HepG2 (cell line): ENCODE measurements around the gene SLC1A2. TPM values are rescaled to one million over a fixed set of nuclear protein-coding genes. Genes with fewer than 3 reads are reported as not detected.
A peak's percentile ranks its signal among the peaks of the same experiment; 100 is the strongest.

Source experiments
- ATAC-seq: fragments of 200-7000 bp; cut with Tn5 transposase; 3 replicates; pipeline ENCODE4 v1.9.1; 2020; ENCODE audit warnings: mild to moderate bottlenecking, moderate library complexity
- BruUV-seq: library from RNA; stranded (reverse); fragments of 400-500 nt; replicated peaks from 2 replicates; lab custom pipeline; 2021; lab: Mats Ljungman, UMichigan
- CTCF ChIA-PET: fragments of 300-600 bp; formaldehyde crosslinking; extraction: SDS; loops from one replicate; lab custom pipeline; 2021; ENCODE audit warnings: low total read pairs, inconsistent platforms, low intra/inter-chr PET ratio; lab: Yijun Ruan, JAX
- POLR2A ChIA-PET: fragments of 350-600 bp; sonication (Branson Sonifier 250); formaldehyde crosslinking; loops from one replicate; lab custom pipeline; 2020; ENCODE audit warnings: antibody characterized with exemption, inconsistent platforms; lab: Yijun Ruan, JAX
- DNase-seq: peaks from one replicate; pipeline ENCODE4 v3.0.0-alpha.2; 2015; ENCODE audit warnings: low spot score
- FAIRE-seq: peaks from 3 replicates; lab custom pipeline; 2011; peaks lifted over from hg19 to GRCh38; lab: Jason Lieb, UNC
- H2AFZ ChIP-seq: one replicate; pipeline ENCODE4 v1.6.1; 2011; ENCODE audit warnings: low read length, inconsistent platforms
- H3K27ac ChIP-seq: fragments of 300-600 bp; 3 replicates; pipeline ENCODE4 v1.8.0; 2011; ENCODE audit warnings: mixed run types, mild to moderate bottlenecking, mixed read lengths, low read length, inconsistent platforms; ENCODE audit not compliant: insufficient read depth; ENCODE audit errors: extremely low read length
- H3K27me3 ChIP-seq, 2 experiments: fragments of 200-600 bp in 1 of 2; 2 replicates in 1 of 2; 3 replicates in 1 of 2; pipeline versions ENCODE4 v1.6.0 to v1.8.0; 2011; ENCODE audit warnings: low read length in 2 of 2, mild to moderate bottlenecking in 2 of 2, moderate library complexity in 2 of 2, inconsistent platforms in 1 of 2; ENCODE audit not compliant: insufficient read depth in 2 of 2, control insufficient read depth in 1 of 2
- H3K36me3 ChIP-seq, 2 experiments: fragments of 200-600 bp in 1 of 2; replicated peaks in 1 of 2; 2 replicates in 1 of 2; 3 replicates in 1 of 2; pipeline versions ENCODE4 v1.5.1 to v1.8.0; 2011; ENCODE audit warnings: low read length in 2 of 2, inconsistent platforms in 1 of 2; ENCODE audit not compliant: insufficient read depth in 2 of 2, control insufficient read depth in 1 of 2
- H3K4me1 ChIP-seq: 2 replicates; pipeline ENCODE4 v1.5.1; 2012; ENCODE audit warnings: low read length, inconsistent platforms; ENCODE audit not compliant: insufficient read depth
- H3K4me2 ChIP-seq: 2 replicates; pipeline ENCODE4 v1.6.0; 2011; ENCODE audit warnings: low read depth, low read length, inconsistent platforms
- H3K4me3 ChIP-seq, 3 experiments: fragments of 200-600 bp in 1 of 3; sonication (generic), shearing (Covaris generic) in 1 of 3; replicated peaks in 1 of 3; 2 replicates each; pipeline ENCODE4 v1.5.1; 2011 to 2016; ENCODE audit warnings: low read length in 3 of 3, inconsistent platforms in 2 of 3, low read depth in 2 of 3, mild to moderate bottlenecking in 2 of 3, control low read depth in 1 of 3, mixed read lengths in 1 of 3; ENCODE audit not compliant: insufficient read depth in 1 of 3
- H3K79me2 ChIP-seq: one replicate; pipeline ENCODE4 v1.6.1; 2011; ENCODE audit warnings: low read length, inconsistent platforms; ENCODE audit not compliant: insufficient read depth
- H3K9ac ChIP-seq: 2 replicates; pipeline ENCODE4 v1.6.0; 2011; ENCODE audit warnings: mild to moderate bottlenecking, low read depth, low read length, inconsistent platforms; ENCODE audit not compliant: insufficient read depth
- H3K9me3 ChIP-seq: 2 replicates; pipeline ENCODE4 v1.5.1; 2012; ENCODE audit warnings: mild to moderate bottlenecking, low read length
- H4K20me1 ChIP-seq: 2 replicates; pipeline ENCODE4 v1.6.0; 2011; ENCODE audit warnings: inconsistent platforms, mild to moderate bottlenecking, low read length, moderate library complexity; ENCODE audit not compliant: insufficient read depth
- HDAC1 ChIP-seq: sonication (generic); formaldehyde crosslinking; IDR thresholded peaks from 2 replicates; pipeline ENCODE4 v1.5.1; 2020; ENCODE audit warnings: mild to moderate bottlenecking, missing genetic modification reagents
- MAFF ChIP-seq: IDR thresholded peaks from 2 replicates; pipeline ENCODE4 v1.6.1; 2011; ENCODE audit warnings: low read depth, low read length, improper control_type of control experiment
- POGZ ChIP-seq: sonication (generic); formaldehyde crosslinking; IDR thresholded peaks from 2 replicates; pipeline ENCODE4 v1.4.0; 2020; ENCODE audit warnings: mild to moderate bottlenecking, missing genetic modification reagents
- TEAD3 ChIP-seq: optimal IDR thresholded peaks from 2 replicates; pipeline ENCODE3; 2016; ENCODE audit warnings: borderline replicate concordance
- ZFAT ChIP-seq: sonication (generic); formaldehyde crosslinking; conservative IDR thresholded peaks from 2 replicates; pipeline ENCODE4 v1.8.1; 2023; ENCODE audit warnings: missing genetic modification reagents, inconsistent platforms
- ZMAT5 ChIP-seq: sonication (generic); formaldehyde crosslinking; IDR thresholded peaks from 2 replicates; pipeline ENCODE4 v1.5.0; 2020; ENCODE audit warnings: mild to moderate bottlenecking, low read depth, missing genetic modification reagents, borderline replicate concordance
- ZNF510 ChIP-seq: sonication (generic); formaldehyde crosslinking; IDR thresholded peaks from 2 replicates; pipeline ENCODE4 v1.4.0; 2020; ENCODE audit warnings: low read depth, mild to moderate bottlenecking, missing genetic modification reagents
- ZNF780A ChIP-seq: sonication (generic); formaldehyde crosslinking; IDR thresholded peaks from 2 replicates; pipeline ENCODE4 v1.8.0; 2022; ENCODE audit warnings: mild to moderate bottlenecking, missing genetic modification reagents, moderate library complexity
- WGBS: methylation state at CpG from one replicate; pipeline ENCODE4 v1.1.6; 2017; ENCODE audit warnings: low lambda C conversion rate; 5-methylcytosine and 5-hydroxymethylcytosine counted together
- in situ Hi-C: cut with HindIII; loops from 2 replicates; pipeline ENCODE4 v1.10.0; 2017; ENCODE audit warnings: low pct_unique_long_range_greater_than_20kb; ENCODE audit not compliant: extremely low pct_ligation_motif_present
- intact Hi-C: fragments of 100-400 bp; cut with micrococcal nuclease; formaldehyde crosslinking; loops from one replicate; pipeline ENCODE4 v1.10.0; 2022; ENCODE audit not compliant: unreplicated experiment
- polyA plus RNA-seq, 8 experiments: library from polyadenylated mRNA; depleted of rRNA in 3 of 8; stranded (reverse) in 7 of 8; unstranded in 1 of 8; fragments of >200 nt; fragmentation: Illumina TruSeq in 4 of 8; extraction: Trizol in 4 of 8; gene quantifications; 2 replicates each; pipeline versions ENCODE4 v1.2.1 to v1.2.3, GENCODE V29; 2011 to 2016; ENCODE audit warnings: low read depth in 4 of 8, missing spikeins in 1 of 8, mixed read lengths in 1 of 8; ENCODE audit not compliant: insufficient read depth in 1 of 8
- total RNA-seq, 5 experiments: library from RNA; depleted of rRNA; stranded (reverse); fragments of >200 nt; fragmentation: Illumina TruSeq; extraction: Trizol; gene quantifications; 2 replicates each; pipeline ENCODE4 v1.2.3, GENCODE V29; 2016; ENCODE audit warnings: low read depth in 1 of 5
- TF ChIP-seq, protein P1 (sequence below): sonication (generic); formaldehyde crosslinking; IDR thresholded peaks from 2 replicates; pipeline ENCODE4 v1.8.1; 2022; ENCODE audit warnings: mild to moderate bottlenecking, missing genetic modification reagents

The SLC1A2 gene
- total and polyA plus RNA-seq, 2 of the 13 experiments (the other 11 are each of a cell fraction or from before 2014, with no cell fraction given) = 23.2 to 43.2 TPM

DNA sequence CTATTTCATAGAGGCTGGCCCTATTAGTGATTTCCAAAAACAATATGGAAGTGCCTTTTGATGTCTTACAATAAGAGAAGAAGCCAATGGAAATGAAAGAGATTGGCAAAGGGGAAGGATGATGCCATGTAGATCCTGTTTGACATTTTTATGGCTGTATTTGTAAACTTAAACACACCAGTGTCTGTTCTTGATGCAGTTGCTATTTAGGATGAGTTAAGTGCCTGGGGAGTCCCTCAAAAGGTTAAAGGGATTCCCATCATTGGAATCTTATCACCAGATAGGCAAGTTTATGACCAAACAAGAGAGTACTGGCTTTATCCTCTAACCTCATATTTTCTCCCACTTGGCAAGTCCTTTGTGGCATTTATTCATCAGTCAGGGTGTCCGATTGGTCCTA is 189.0 kb downstream of the SLC1A2 start:
- no peak for FAIRE-seq
- BruUV-seq = no TSS peak
- Histone ChIP-seq H3K4me1 (peaks cover 35% of the 10 kb centered on the region; the same call in 1 of the 2 replicates), H3K36me3 (no peaks in the 10 kb centered on the region), H3K4me2 (no peak overlapping the region), H3K27ac (no peak overlapping the region), H4K20me1 (no peaks in the 10 kb centered on the region), H3K27me3 (peaks cover 0 to 3% of the 10 kb centered on the region in 2 experiments; a peak in 1 of 5 replicates), H3K9me3 (no peaks in the 10 kb centered on the region), H3K9ac (no peak overlapping the region), H3K79me2 (no peaks in the 10 kb centered on the region), H3K4me3 (no peak overlapping the region), H2AFZ (no peak overlapping the region)
- TF ChIP-seq, protein P1, sequence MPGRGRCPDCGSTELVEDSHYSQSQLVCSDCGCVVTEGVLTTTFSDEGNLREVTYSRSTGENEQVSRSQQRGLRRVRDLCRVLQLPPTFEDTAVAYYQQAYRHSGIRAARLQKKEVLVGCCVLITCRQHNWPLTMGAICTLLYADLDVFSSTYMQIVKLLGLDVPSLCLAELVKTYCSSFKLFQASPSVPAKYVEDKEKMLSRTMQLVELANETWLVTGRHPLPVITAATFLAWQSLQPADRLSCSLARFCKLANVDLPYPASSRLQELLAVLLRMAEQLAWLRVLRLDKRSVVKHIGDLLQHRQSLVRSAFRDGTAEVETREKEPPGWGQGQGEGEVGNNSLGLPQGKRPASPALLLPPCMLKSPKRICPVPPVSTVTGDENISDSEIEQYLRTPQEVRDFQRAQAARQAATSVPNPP (CRISPR knock-in tag) = no peak
- TF ChIP-seq ZNF780A (CRISPR knock-in tag) (no peak), ZFAT (no peak), HDAC1 (no peak), ZNF510 (CRISPR knock-in tag) (no peak), ZMAT5 (no peak), TEAD3 (no peak)
- ChIA-PET CTCF (no interaction called here), POLR2A (no interaction called here)
- intact Hi-C loops (no loop called here), in situ Hi-C loops (no loop called here)
- DNase-seq = no peak
- ATAC-seq = no peak
- 46% methylated on average over 1 of the region's 1 CpG for WGBS

DNA sequence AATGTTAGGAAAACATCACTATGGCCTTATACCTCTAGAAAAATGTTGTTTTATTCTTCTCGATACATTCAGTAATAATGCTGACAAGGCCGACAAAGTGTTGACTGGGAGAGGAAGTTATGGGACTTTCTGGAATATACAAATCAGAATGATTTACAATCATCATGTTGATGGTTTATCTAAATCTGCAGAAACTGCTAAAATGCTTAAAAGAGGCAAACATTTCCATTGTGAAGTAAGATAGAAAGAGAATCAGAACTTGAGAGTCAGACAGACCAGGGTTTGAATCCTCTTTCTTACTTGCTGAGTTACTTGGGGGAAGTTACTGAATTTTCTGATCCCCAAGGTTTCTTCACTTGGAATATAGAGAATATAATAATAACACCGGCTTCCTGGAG is 191.0 kb downstream of the SLC1A2 start:
- Histone ChIP-seq H3K36me3 (no peaks in the 10 kb centered on the region), H3K4me2 (no peak overlapping the region), H4K20me1 (no peaks in the 10 kb centered on the region), H3K4me3 (no peak overlapping the region), H2AFZ (no peak overlapping the region), H3K4me1 (peaks cover 32% of the 10 kb centered on the region; the same call in 1 of the 2 replicates), H3K27me3 (peaks cover 0 to 3% of the 10 kb centered on the region in 2 experiments; a peak in 2 of 5 replicates), H3K9ac (no peak overlapping the region), H3K79me2 (no peaks in the 10 kb centered on the region), H3K27ac (no peak overlapping the region), H3K9me3 (no peaks in the 10 kb centered on the region)
- 63% methylated on average over 3 of the region's 3 CpGs for WGBS
- ATAC-seq = no peak
- intact Hi-C loops (no loop called here), in situ Hi-C loops (no loop called here)
- CTCF ChIA-PET = no interaction called here
- BruUV-seq = no TSS peak
- POLR2A ChIA-PET = no interaction called here
- TF ChIP-seq POGZ (CRISPR knock-in tag) = no peak
- 0 out of 2 replicates have a peak, but pooled peaks have one; percentile 1 for TF ChIP-seq MAFF
- no peak for DNase-seq
- FAIRE-seq = no peak
